Upper lobe of left lung (tissue), 6 donors: ENCODE results near the gene SHC2. TPM values are rescaled to one million over a fixed set of nuclear protein-coding genes. Genes with fewer than 3 reads are reported as not detected.

Experiments used
- ATAC-seq, 2 donors: fragments of 200-7000 bp; cut with Tn5 transposase; one replicate each; pipeline ENCODE4 v1.9.1; 2022; ENCODE audit warnings: mild to moderate bottlenecking in 2 of 2, moderate library complexity in 2 of 2; ENCODE audit not compliant: low FRiP score in 2 of 2
- DNase-seq, 2 donors: peaks; one replicate each; pipeline ENCODE4 v3.0.0-alpha.2; 2019 to 2020
- H3K27ac ChIP-seq, 4 donors: fragments of 200-600 bp; sonication (generic); one replicate each; pipeline ENCODE4 v1.5.1; 2016 to 2019
- H3K27me3 ChIP-seq, 4 donors: fragments of 200-600 bp; sonication (generic); one replicate each; pipeline ENCODE4 v1.5.1; 2017 to 2019
- H3K36me3 ChIP-seq, 4 donors: fragments of 200-600 bp; sonication (generic); one replicate each; pipeline ENCODE4 v1.5.1; 2016 to 2019
- H3K4me1 ChIP-seq, 4 donors: fragments of 200-600 bp; sonication (generic); one replicate each; pipeline ENCODE4 v1.5.1; 2018 to 2019
- H3K4me3 ChIP-seq, 4 donors: fragments of 200-600 bp; sonication (generic); one replicate each; pipeline ENCODE4 v1.5.1; 2017 to 2019; ENCODE audit warnings: mild to moderate bottlenecking in 2 of 4, moderate library complexity in 1 of 4
- H3K9me3 ChIP-seq, 4 donors: fragments of 200-600 bp; sonication (generic); one replicate each; pipeline ENCODE4 v1.5.1; 2018 to 2019
- EP300 ChIP-seq, 4 donors: sonication (generic); formaldehyde crosslinking; IDR thresholded peaks; one replicate each; pipeline ENCODE4 v1.5.1; 2017; ENCODE audit warnings: antibody characterized with exemption in 4 of 4, control low read depth in 2 of 4
- POLR2A ChIP-seq, 4 donors: fragments of 450-650 bp; IDR thresholded peaks; one replicate each; pipeline ENCODE4 v1.5.1; 2016 to 2017; ENCODE audit warnings: antibody characterized with exemption in 4 of 4, mild to moderate bottlenecking in 2 of 4
- POLR2AphosphoS5 ChIP-seq, 2 donors: sonication (generic); formaldehyde crosslinking; IDR thresholded peaks; one replicate each; pipeline ENCODE4 v1.5.1; 2017; ENCODE audit warnings: antibody characterized with exemption in 2 of 2
- WGBS, 2 donors: methylation state at CpG; one replicate each; pipeline ENCODE4 v1.1.5; 2017 to 2018; 5-methylcytosine and 5-hydroxymethylcytosine counted together
- total RNA-seq, 6 donors: library from RNA; depleted of rRNA in 4 of 6; stranded (reverse); fragments of >200 nt in 4 of 6; gene quantifications; one replicate each; pipeline versions ENCODE4 v1.1.0 to v1.2.1, GENCODE V29; 2016 to 2021
- TF ChIP-seq, protein P1 (sequence below), 6 experiments: fragments of 450-650 bp in 4 of 6; fragments of 200-600 bp in 2 of 6; sonication (generic) in 2 of 6; IDR thresholded peaks; one replicate each; pipeline ENCODE4 v1.5.1; 2016 to 2019; ENCODE audit warnings: antibody characterized with exemption in 6 of 6
- donor health status: DM: no; HTN: no; CAD: no; lungs with moderate emphysema.
- donor health status: DM: no; HTN: yes; CAD: no; lungs with severe emphysema.

SHC2 gene
- total RNA-seq, 6 donors from 2014 or later: 10.5 to 104 (median 22.5) TPM

DNA sequence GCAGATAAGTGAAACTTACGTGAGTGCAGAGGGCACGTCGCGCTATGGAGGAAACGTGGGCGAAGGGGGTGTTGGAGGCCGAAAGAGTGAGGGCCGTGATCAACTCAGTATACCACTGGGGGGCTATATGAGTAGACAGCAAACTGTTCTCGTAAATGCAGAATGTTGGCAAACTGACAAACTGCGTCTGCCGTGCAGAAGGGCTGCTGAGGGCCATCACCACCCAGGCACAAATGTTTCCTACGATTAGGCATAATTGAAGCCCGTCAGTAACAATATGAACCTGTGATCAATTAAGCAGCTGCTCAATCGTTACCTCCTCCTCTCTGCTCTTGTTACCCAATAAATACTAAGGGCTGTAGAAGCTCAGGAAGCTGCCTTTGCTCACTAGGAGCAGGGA is 18.1 kb upstream of the SHC2 start:
- DNase-seq (no peak), ATAC-seq (no peak)
- Histone ChIP-seq H3K4me1 (peaks cover 5 to 13% (median 10%) of the 10 kb centered on the region in 4 donors), H3K27me3 (no peaks in the 10 kb centered on the region), H3K9me3 (no peaks in the 10 kb centered on the region), H3K36me3 (no peaks in the 10 kb centered on the region), H3K4me3 (no peak overlapping the region), H3K27ac (no peak overlapping the region)
- no peak for TF ChIP-seq POLR2AphosphoS5 (IDR thresholded peaks at IDR 0.05)
- TF ChIP-seq EP300 (IDR thresholded peaks at IDR 0.05): no peak
- TF ChIP-seq, protein P1, sequence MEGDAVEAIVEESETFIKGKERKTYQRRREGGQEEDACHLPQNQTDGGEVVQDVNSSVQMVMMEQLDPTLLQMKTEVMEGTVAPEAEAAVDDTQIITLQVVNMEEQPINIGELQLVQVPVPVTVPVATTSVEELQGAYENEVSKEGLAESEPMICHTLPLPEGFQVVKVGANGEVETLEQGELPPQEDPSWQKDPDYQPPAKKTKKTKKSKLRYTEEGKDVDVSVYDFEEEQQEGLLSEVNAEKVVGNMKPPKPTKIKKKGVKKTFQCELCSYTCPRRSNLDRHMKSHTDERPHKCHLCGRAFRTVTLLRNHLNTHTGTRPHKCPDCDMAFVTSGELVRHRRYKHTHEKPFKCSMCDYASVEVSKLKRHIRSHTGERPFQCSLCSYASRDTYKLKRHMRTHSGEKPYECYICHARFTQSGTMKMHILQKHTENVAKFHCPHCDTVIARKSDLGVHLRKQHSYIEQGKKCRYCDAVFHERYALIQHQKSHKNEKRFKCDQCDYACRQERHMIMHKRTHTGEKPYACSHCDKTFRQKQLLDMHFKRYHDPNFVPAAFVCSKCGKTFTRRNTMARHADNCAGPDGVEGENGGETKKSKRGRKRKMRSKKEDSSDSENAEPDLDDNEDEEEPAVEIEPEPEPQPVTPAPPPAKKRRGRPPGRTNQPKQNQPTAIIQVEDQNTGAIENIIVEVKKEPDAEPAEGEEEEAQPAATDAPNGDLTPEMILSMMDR (IDR thresholded peaks at IDR 0.05): no peak
- no peak for TF ChIP-seq POLR2A (IDR thresholded peaks at IDR 0.05)
- WGBS, 2 donors: 68 to 70% methylated on average over 14 of the region's 14 CpGs

DNA sequence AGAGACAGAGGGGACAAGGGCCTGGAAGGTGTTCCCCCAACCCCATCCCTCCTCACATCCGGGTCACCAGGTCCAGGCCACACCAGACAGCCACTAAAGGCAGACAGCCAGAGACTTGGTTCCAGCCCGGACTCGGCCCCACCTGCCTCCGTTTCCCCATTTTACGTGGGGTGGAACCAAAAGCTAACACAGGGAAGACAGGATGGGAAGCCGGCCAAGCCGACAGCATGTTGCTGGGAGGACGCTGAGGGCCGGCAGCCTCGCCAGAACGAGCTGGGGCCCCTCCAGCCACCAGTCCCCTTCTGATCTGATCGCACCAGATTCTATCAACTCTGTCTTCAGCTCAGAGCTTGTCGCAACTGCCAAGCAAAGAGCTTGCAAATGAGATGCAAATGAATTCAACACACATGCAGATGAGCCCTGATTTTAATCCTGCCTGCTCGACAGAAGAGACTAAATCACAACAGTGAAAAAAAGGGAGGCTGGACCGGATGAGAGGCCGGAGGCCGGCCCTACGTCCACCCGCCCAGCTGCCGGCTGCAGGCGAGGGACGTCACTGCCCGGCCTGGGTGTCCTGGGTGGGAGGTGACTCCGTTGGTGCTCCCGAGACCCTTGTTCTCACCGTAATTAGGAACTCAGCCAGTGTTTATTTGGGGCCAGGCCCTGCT is 17.5 kb upstream of the SHC2 start:
- Histone ChIP-seq H3K27me3 (no peaks in the 10 kb centered on the region), H3K4me3 (no peak overlapping the region), H3K27ac (no peak overlapping the region), H3K4me1 (peaks cover 5 to 13% (median 10%) of the 10 kb centered on the region in 4 donors), H3K36me3 (no peaks in the 10 kb centered on the region), H3K9me3 (no peaks in the 10 kb centered on the region)
- ATAC-seq: no peak
- WGBS, 2 donors: 78 to 81% methylated on average over 16 to 26 of the region's 26 CpGs
- peak in 1 of 2 donors; percentile 65 for DNase-seq
- TF ChIP-seq EP300 (IDR thresholded peaks at IDR 0.05): no peak
- TF ChIP-seq POLR2A (IDR thresholded peaks at IDR 0.05): no peak
- TF ChIP-seq, protein P1 (IDR thresholded peaks at IDR 0.05): no peak
- TF ChIP-seq POLR2AphosphoS5 (IDR thresholded peaks at IDR 0.05): no peak

DNA sequence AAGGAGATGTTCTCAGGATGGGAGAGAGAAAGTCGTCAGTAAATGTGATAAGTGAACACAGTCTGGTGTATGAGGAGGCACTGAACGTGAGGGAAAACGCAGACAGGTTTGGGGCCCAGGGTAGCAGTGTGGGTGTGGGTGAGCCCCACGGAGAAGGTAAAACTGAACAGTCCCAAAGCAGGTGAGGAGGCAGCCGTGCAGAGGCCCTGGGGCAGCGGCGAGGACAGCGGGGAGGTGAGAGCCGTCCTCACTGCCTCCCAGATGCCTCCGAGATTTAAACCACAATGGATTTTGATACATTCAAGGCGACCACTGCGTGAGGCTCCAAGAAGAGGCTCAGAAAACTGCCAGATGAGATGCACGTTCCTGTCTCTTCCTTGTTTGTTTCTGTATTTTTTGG is 14.5 kb upstream of the SHC2 start:
- H3K4me3 ChIP-seq: no peak overlapping the region
- peak overlapping the region in 2 of 4 donors; percentile 81 to 89 for H3K27ac ChIP-seq
- no peaks in the 10 kb centered on the region for H3K36me3 ChIP-seq
- H3K9me3 ChIP-seq: no peaks in the 10 kb centered on the region
- peaks cover 5 to 13% (median 10%) of the 10 kb centered on the region in 4 donors for H3K4me1 ChIP-seq
- no peak for ATAC-seq
- 85 to 91% methylated on average over 13 of the region's 13 CpGs for whole genome bisulfite sequencing, 2 donors
- no peaks in the 10 kb centered on the region for H3K27me3 ChIP-seq
- no peak for DNase-seq
- TF ChIP-seq POLR2A (IDR thresholded peaks at IDR 0.05): no peak
- TF ChIP-seq POLR2AphosphoS5 (IDR thresholded peaks at IDR 0.05): no peak
- TF ChIP-seq EP300 (IDR thresholded peaks at IDR 0.05): no peak
- TF ChIP-seq, protein P1 (IDR thresholded peaks at IDR 0.05): no peak

DNA sequence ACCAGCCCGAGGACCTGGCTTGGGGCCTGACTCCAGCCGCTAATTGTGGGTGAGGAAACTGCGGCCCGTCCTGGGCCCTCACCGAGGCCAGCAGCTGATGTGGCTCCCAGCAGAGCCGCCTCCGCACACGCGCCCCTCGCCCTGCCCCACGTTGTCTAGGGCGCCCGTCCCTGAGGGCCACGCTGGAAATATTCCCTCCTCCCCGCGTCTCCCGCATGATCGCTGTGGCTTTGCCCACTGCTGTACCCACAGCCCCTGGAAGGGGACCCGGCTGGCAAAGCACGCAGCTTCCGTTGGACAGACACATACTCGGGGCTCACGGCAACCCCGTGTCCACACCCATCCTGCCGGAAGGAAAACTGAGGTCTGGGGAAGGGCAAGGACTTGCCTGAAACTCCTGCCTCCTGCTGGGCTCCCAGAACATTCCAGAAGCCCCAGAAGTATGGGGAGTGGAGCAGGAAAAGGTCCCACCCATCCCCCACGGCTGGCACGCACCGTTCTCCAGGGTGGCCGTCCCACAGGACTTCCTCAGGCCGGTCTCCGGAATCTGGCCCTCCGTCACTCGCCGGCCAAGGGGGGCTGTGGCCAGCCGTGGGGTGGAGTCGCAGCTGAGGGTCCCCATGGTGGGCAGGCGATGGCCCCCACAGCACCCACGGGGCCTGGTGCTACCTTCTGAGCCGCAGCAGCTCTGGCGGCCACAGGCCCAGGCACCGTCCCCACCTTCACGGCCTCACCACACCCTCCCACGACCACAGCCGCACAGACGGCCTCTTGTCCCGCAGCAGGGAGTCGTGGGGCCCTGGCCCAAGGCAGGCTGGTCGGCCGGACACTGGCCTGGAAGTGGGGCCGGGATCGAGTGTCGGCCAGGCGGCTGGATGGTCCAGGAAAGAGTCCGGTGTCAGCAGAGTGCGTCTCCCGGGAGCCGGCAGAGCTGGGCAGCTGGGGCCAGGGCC is 13.6 kb upstream of the SHC2 start:
- peak in 1 of 4 donors; percentile 9 for TF ChIP-seq POLR2A (IDR thresholded peaks at IDR 0.05)
- TF ChIP-seq EP300 (IDR thresholded peaks at IDR 0.05): peak in 1 of 4 donors; percentile 53
- TF ChIP-seq POLR2AphosphoS5 (IDR thresholded peaks at IDR 0.05): peak in 1 of 2 donors; percentile 57
- TF ChIP-seq, protein P1 (IDR thresholded peaks at IDR 0.05): peak in 2 of 6 experiments; percentile 26 to 44
- Histone ChIP-seq H3K9me3 (no peaks in the 10 kb centered on the region), H3K27ac (peak overlapping the region; percentile 65 to 89 (median 78)), H3K4me3 (peak overlapping the region in 1 of 4 donors; percentile 20), H3K4me1 (peaks cover 0 to 8% (median 7%) of the 10 kb centered on the region in 4 donors), H3K36me3 (no peaks in the 10 kb centered on the region), H3K27me3 (no peaks in the 10 kb centered on the region)
- WGBS, 2 donors: 56 to 57% methylated on average over 41 to 45 of the region's 57 CpGs
- ATAC-seq (peak; percentile 23 to 65), DNase-seq (peak; percentile 29 to 80)
